ENCODE results near the gene MAD1L1. TPM values are rescaled to one million over a fixed set of nuclear protein-coding genes. Genes with fewer than 3 reads are reported as not detected.

MAD1L1 gene
- total and polyA plus RNA-seq, 2 of the 4 experiments (the other 2 are of a cell fraction), result 29.0 to 40.9 TPM

DNA sequence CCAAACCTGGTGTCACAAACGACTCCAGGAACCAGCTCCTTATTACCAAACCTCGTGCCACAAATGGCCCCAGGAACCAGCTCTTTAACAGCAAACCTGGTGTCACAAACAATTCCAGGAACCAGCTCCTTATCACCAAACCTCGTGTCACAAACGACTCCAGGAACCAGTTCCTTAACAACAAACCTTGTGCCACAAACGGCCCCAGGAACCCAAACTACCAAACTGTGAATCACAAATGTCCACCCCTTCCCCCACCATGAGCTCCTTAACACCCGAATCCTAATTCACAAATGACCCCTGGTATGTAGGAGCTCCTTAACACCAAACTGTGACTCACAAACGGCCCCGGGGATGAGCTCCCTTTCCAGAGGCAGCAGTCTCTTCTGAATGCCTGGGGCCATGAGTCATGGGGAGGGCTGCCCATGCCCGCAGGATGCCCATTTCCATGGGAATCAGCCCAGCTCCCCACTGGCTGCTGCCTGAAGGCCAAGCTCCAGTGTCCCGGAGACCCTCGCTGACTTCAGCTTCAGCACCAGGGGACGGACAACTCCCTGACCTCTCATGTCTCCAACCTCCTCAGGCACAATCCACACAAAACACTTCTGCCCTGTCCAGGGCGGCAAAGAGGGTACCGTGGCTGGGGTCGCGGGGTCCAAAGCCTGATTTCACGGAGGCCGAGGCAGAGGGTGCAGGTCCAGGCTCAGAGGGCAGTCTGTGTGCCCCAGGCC, 349.5 kb downstream of the MAD1L1 start:
- H3K9ac ChIP-seq (ENCODE audit: low read depth, low read length), result no peak overlapping the region
- H2AFZ ChIP-seq (replicated peaks; ENCODE audit: low read length, poor library complexity), result peak overlapping the region; percentile 5
- H2BK120ac ChIP-seq (ENCODE audit: low read depth, low read length), result peak overlapping the region; percentile 35; the same call in 1 of the 2 replicates
- no peak overlapping the region for H2BK5ac ChIP-seq (ENCODE audit: low read depth, low read length, poor library complexity, severe bottlenecking)
- peak overlapping the region; percentile 52 for H2AK9ac ChIP-seq (replicated peaks; ENCODE audit: low read depth, low read length, poor library complexity)
- H4K8ac ChIP-seq (ENCODE audit: low read depth in 2 of 2, low read length in 2 of 2), result no peak overlapping the region
- CTCF ChIA-PET, result no interaction called here
- no TSS peak for BruUV-seq (replicated peaks)
- WGBS, 2 experiments (ENCODE audit: extremely low coverage in 2 of 2, insufficient read length in 1 of 2), result 93% methylated on average over 4 of the region's 18 CpGs; no CpG with 5 or more reads in 1 of the 2 experiments
- no peaks in the 10 kb centered on the region for H3K27me3 ChIP-seq (ENCODE audit: control insufficient read depth, insufficient read depth, low read length)
- no peak overlapping the region for H2BK20ac ChIP-seq (ENCODE audit: low read depth, low read length)
- H3K27ac ChIP-seq (ENCODE audit: insufficient read depth, low read length), result no peak overlapping the region; the same call in 1 of the 2 replicates
- H3K9me3 ChIP-seq (ENCODE audit: control insufficient read depth, insufficient read depth, low read length), result no peaks in the 10 kb centered on the region
- H3K14ac ChIP-seq (replicated peaks; ENCODE audit: low read depth, low read length), result no peak overlapping the region
- peak; percentile 97 for ATAC-seq (ENCODE audit: low read depth)
- POLR2A ChIA-PET (ENCODE audit: unreplicated experiment), result interaction anchor here (0.6 to 0.7 kb wide), 3 partner anchors 12 to 156 kb away, joined by 3 to 10 read pairs (median 3); no protein-coding TSS in a partner anchor
- in situ Hi-C loops (cut with MboI; ENCODE audit: low sequenced_read_pairs), result no loop called here
- peak; percentile 82 for DNase-seq
- H2AK5ac ChIP-seq (ENCODE audit: low read depth, low read length), result peak overlapping the region; percentile 64
- peaks cover 11% of the 10 kb centered on the region for H4K20me1 ChIP-seq (ENCODE audit: insufficient read depth, low read length)
- dilution Hi-C loops (cut with HindIII; ENCODE audit: low sequenced_read_pairs, unreplicated experiment), result no loop called here
- H2BK15ac ChIP-seq (ENCODE audit: low read depth, low read length), result no peak overlapping the region
- peaks cover 22% of the 10 kb centered on the region for H3K9me1 ChIP-seq (ENCODE audit: insufficient read depth, low read length)
- no peak overlapping the region for H4K91ac ChIP-seq (ENCODE audit: insufficient read depth, low read depth, low read length)
- peak overlapping the region; percentile 19; the same call in 1 of the 2 replicates for H3K4me2 ChIP-seq (ENCODE audit: low read depth, low read length)
- no peak overlapping the region for H3K23ac ChIP-seq (ENCODE audit: low read depth, low read length)
- peaks cover 17% of the 10 kb centered on the region for H3K4me1 ChIP-seq (ENCODE audit: control insufficient read depth, insufficient read depth, low read length)
- H3K36me3 ChIP-seq (ENCODE audit: control insufficient read depth, insufficient read depth, low read length), result peaks cover under 1% of the 10 kb centered on the region
- peak overlapping the region; percentile 46 for H3K4ac ChIP-seq (ENCODE audit: low read depth, low read length)
- intact Hi-C loops (cut with micrococcal nuclease), result no loop called here
- H3K56ac ChIP-seq (ENCODE audit: extremely low read depth, insufficient read depth, low read length), result no peak overlapping the region
- no peak overlapping the region for H4K5ac ChIP-seq (ENCODE audit: low read depth, low read length)
- peaks cover 0 to 21% of the 10 kb centered on the region in 2 experiments; a peak in 3 of 4 replicates for H3K79me1 ChIP-seq (ENCODE audit: low read depth in 1 of 2, low read length in 2 of 2)
- H3K18ac ChIP-seq (ENCODE audit: low read depth, low read length), result no peak overlapping the region
- H3K4me3 ChIP-seq (ENCODE audit: insufficient read depth, low read depth, low read length), result no peak overlapping the region
- no peak for TF ChIP-seq CHD1 (IDR thresholded peaks at IDR 0.05; ENCODE audit: low read depth, low read length)
- TF ChIP-seq RFX5 (IDR thresholded peaks at IDR 0.05; ENCODE audit: low read depth, low read length), result no peak
- peak; percentile 79 for TF ChIP-seq RCOR1 (IDR thresholded peaks at IDR 0.05; ENCODE audit: insufficient replicate concordance, low read length)
- TF ChIP-seq, protein P1, sequence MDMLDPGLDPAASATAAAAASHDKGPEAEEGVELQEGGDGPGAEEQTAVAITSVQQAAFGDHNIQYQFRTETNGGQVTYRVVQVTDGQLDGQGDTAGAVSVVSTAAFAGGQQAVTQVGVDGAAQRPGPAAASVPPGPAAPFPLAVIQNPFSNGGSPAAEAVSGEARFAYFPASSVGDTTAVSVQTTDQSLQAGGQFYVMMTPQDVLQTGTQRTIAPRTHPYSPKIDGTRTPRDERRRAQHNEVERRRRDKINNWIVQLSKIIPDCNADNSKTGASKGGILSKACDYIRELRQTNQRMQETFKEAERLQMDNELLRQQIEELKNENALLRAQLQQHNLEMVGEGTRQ (IDR thresholded peaks at IDR 0.05; ENCODE audit: low read depth, low read length), result no peak
- TF ChIP-seq BHLHE40 (IDR thresholded peaks at IDR 0.05; ENCODE audit: low read depth, low read length), result peak; percentile 67
- no peak for TF ChIP-seq MXI1 (IDR thresholded peaks at IDR 0.05; ENCODE audit: borderline replicate concordance, low read depth, low read length)
- TF ChIP-seq NFE2L2 (IDR thresholded peaks at IDR 0.05; ENCODE audit: low read depth, low read length), result no peak
- TF ChIP-seq POLR2A (IDR thresholded peaks at IDR 0.05; ENCODE audit: low read depth, low read length), result no peak
- TF ChIP-seq FOS (IDR thresholded peaks at IDR 0.05; ENCODE audit: low read depth, low read length), result peak; percentile 94
- TF ChIP-seq, protein P2, sequence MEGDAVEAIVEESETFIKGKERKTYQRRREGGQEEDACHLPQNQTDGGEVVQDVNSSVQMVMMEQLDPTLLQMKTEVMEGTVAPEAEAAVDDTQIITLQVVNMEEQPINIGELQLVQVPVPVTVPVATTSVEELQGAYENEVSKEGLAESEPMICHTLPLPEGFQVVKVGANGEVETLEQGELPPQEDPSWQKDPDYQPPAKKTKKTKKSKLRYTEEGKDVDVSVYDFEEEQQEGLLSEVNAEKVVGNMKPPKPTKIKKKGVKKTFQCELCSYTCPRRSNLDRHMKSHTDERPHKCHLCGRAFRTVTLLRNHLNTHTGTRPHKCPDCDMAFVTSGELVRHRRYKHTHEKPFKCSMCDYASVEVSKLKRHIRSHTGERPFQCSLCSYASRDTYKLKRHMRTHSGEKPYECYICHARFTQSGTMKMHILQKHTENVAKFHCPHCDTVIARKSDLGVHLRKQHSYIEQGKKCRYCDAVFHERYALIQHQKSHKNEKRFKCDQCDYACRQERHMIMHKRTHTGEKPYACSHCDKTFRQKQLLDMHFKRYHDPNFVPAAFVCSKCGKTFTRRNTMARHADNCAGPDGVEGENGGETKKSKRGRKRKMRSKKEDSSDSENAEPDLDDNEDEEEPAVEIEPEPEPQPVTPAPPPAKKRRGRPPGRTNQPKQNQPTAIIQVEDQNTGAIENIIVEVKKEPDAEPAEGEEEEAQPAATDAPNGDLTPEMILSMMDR (conservative IDR thresholded peaks at IDR 0.05; ENCODE audit: low read depth, low read length), result no peak
- TF ChIP-seq CEBPB (IDR thresholded peaks at IDR 0.05; ENCODE audit: low read depth, low read length), result no peak
- peak; percentile 61 for TF ChIP-seq MAZ (IDR thresholded peaks at IDR 0.05; ENCODE audit: borderline replicate concordance, low read depth, low read length)
- no peak for TF ChIP-seq MAFK (IDR thresholded peaks at IDR 0.05; ENCODE audit: low read depth, low read length)
- peak; percentile 14; the same call in 1 of the 2 replicates for TF ChIP-seq SMC3 (IDR thresholded peaks at IDR 0.05; ENCODE audit: low read depth, low read length)
- no peak for TF ChIP-seq RAD21 (IDR thresholded peaks at IDR 0.05; ENCODE audit: low read length)
